Lung (tissue), 12 donors: Measurements from ENCODE around the gene CRYBA2. TPM values are rescaled to one million over a fixed set of nuclear protein-coding genes. Genes with fewer than 3 reads are reported as not detected.

Experiments used
- ATAC-seq: fragments of 200-7000 bp; cut with Tn5 transposase; one replicate; pipeline ENCODE4 v1.9.1; 2020; ENCODE audit warnings: moderate number of reproducible peaks; ENCODE audit not compliant: insufficient read depth, low FRiP score
- DNase-seq, 3 donors: peaks; one replicate each; pipeline ENCODE4 v3.0.0-alpha.2; 2013 to 2017
- H3K27ac ChIP-seq, 2 donors: one replicate each; pipeline ENCODE4 v1.5.1; 2013; ENCODE audit warnings: mild to moderate bottlenecking in 2 of 2, moderate library complexity in 2 of 2, control low read depth in 1 of 2, inconsistent platforms in 1 of 2, low read depth in 1 of 2, low read length in 1 of 2
- H3K27me3 ChIP-seq, 3 donors: one replicate each; pipeline ENCODE4 v1.5.1; 2013; ENCODE audit warnings: low read length in 2 of 3; ENCODE audit not compliant: control insufficient read depth in 3 of 3, insufficient read depth in 3 of 3
- H3K36me3 ChIP-seq, 4 donors: one replicate each; pipeline ENCODE4 v1.5.1; 2013; ENCODE audit warnings: low read length in 4 of 4, mild to moderate bottlenecking in 1 of 4, moderate library complexity in 1 of 4; ENCODE audit not compliant: control insufficient read depth in 4 of 4, insufficient read depth in 4 of 4
- H3K4me1 ChIP-seq, 5 donors: one replicate each; pipeline ENCODE4 v1.5.1; 2013; ENCODE audit warnings: low read length in 5 of 5, mild to moderate bottlenecking in 2 of 5, moderate library complexity in 1 of 5; ENCODE audit not compliant: control insufficient read depth in 5 of 5, insufficient read depth in 5 of 5
- H3K4me3 ChIP-seq: one replicate; pipeline ENCODE4 v1.5.1; 2013; ENCODE audit warnings: mild to moderate bottlenecking, control low read depth, moderate library complexity
- H3K9ac ChIP-seq, 2 donors: one replicate each; pipeline ENCODE4 v1.5.1; 2013; ENCODE audit warnings: low read length in 2 of 2, control low read depth in 1 of 2; ENCODE audit not compliant: insufficient read depth in 1 of 2
- H3K9me3 ChIP-seq, 4 donors: one replicate each; pipeline ENCODE4 v1.5.1; 2013; ENCODE audit warnings: low read length in 3 of 4, mild to moderate bottlenecking in 1 of 4, moderate library complexity in 1 of 4; ENCODE audit not compliant: control insufficient read depth in 4 of 4, insufficient read depth in 3 of 4
- CTCF ChIP-seq: IDR thresholded peaks from 2 replicates; pipeline ENCODE4 v1.5.1; 2012; ENCODE audit warnings: mild to moderate bottlenecking; ENCODE audit errors: control extremely low read depth, extremely low read depth
- whole genome bisulfite sequencing, 2 donors: extraction: QIAGEN DNeasy Blood & Tissue Kit; methylation state at CpG; one replicate each; pipeline ENCODE4 v1.1.7; 2013; 5-methylcytosine and 5-hydroxymethylcytosine counted together
- polyA plus RNA-seq, 2 donors: library from polyadenylated mRNA; stranded (reverse); fragments of 200-250 nt; gene quantifications; one replicate each; pipeline ENCODE4 v1.2.1, GENCODE V29; 2013
- total RNA-seq, 2 donors: library from RNA; depleted of rRNA in 1 of 2; stranded (reverse); fragments of >200 nt in 1 of 2; gene quantifications; one replicate each; pipeline ENCODE4 v1.2.1, GENCODE V29; 2014 to 2021
- donor health status: control.
- donor health status: control.
- donor health status: Bipolar disorder and iron deficiency.
- donor health status: healthy.
- donor health status: DM: yes; HTN: yes; CAD: no.

CRYBA2 gene
- total and polyA plus RNA-seq, 4 donors, result 0.08 TPM; not detected in 3

- no peak overlapping the region for H3K9ac ChIP-seq
- no peak overlapping the region for H3K27ac ChIP-seq
- H3K27me3 ChIP-seq, result peaks cover 0 to 2% (median 0%) of the 10 kb centered on the region in 3 donors
- peaks cover 0 to 3% (median 0%) of the 10 kb centered on the region in 5 donors for H3K4me1 ChIP-seq
- no peak overlapping the region for H3K4me3 ChIP-seq
- ATAC-seq (no peak), DNase-seq (no peak)
- H3K9me3 ChIP-seq, result no peaks in the 10 kb centered on the region
- TF ChIP-seq CTCF, result no peak
- no peaks in the 10 kb centered on the region for H3K36me3 ChIP-seq
- 82 to 95% methylated on average over 7 of the region's 7 CpGs for WGBS, 2 donors
These were observed 25.1 kb upstream of the CRYBA2 start for GRCh38 chr2:219018286-219018685.

GRCh38 chr2:219017201-219017931 lies 24.1 kb upstream of the CRYBA2 start:
- no peaks in the 10 kb centered on the region for H3K36me3 ChIP-seq
- no peak overlapping the region for H3K9ac ChIP-seq
- H3K4me1 ChIP-seq, result peaks cover 0 to 2% (median 0%) of the 10 kb centered on the region in 5 donors
- WGBS, 2 donors, result 73 to 78% methylated on average over 14 of the region's 14 CpGs
- no peak for TF ChIP-seq CTCF
- H3K27ac ChIP-seq, result no peak overlapping the region
- H3K4me3 ChIP-seq, result no peak overlapping the region
- DNase-seq, result no peak
- peaks cover 0 to 2% (median 0%) of the 10 kb centered on the region in 3 donors for H3K27me3 ChIP-seq
- H3K9me3 ChIP-seq, result no peaks in the 10 kb centered on the region
- no peak for ATAC-seq

DNA sequence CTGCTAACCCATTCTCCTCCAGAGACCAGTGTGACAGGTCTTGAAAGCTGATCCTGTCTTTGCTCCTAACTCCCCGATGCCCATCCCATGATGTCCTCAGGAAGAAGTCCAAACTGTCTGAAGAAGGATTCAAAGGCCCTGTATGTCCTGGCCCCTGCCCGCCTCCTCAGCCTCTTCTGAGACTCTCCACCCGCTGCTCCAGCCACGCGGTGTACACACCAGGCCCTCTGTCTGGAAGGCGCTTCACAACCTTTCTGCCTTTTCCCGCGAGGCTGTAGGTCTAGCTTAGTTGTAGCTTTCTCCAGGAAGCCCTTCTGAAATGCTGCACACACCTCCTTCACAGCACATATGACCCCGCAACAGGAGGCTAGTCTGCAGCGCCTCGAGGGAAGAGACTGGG lies 23.5 kb upstream of the CRYBA2 start:
- peaks cover 0 to 2% (median 0%) of the 10 kb centered on the region in 3 donors for H3K27me3 ChIP-seq
- DNase-seq (no peak), ATAC-seq (no peak)
- H3K4me1 ChIP-seq, result peaks cover 0 to 2% (median 0%) of the 10 kb centered on the region in 5 donors
- H3K9ac ChIP-seq, result no peak overlapping the region
- no peak overlapping the region for H3K27ac ChIP-seq
- no peak overlapping the region for H3K4me3 ChIP-seq
- 90 to 95% methylated on average over 11 of the region's 11 CpGs for WGBS, 2 donors
- no peaks in the 10 kb centered on the region for H3K36me3 ChIP-seq
- no peak for TF ChIP-seq CTCF
- no peaks in the 10 kb centered on the region for H3K9me3 ChIP-seq
